ENCODE results near the gene ARL11.
"Not testable (repeated sequence)": the region's sequence is repeated elsewhere in the genome, so short reads cannot be mapped to it uniquely, and the experiment has no call there.

ARL11 gene

DNA sequence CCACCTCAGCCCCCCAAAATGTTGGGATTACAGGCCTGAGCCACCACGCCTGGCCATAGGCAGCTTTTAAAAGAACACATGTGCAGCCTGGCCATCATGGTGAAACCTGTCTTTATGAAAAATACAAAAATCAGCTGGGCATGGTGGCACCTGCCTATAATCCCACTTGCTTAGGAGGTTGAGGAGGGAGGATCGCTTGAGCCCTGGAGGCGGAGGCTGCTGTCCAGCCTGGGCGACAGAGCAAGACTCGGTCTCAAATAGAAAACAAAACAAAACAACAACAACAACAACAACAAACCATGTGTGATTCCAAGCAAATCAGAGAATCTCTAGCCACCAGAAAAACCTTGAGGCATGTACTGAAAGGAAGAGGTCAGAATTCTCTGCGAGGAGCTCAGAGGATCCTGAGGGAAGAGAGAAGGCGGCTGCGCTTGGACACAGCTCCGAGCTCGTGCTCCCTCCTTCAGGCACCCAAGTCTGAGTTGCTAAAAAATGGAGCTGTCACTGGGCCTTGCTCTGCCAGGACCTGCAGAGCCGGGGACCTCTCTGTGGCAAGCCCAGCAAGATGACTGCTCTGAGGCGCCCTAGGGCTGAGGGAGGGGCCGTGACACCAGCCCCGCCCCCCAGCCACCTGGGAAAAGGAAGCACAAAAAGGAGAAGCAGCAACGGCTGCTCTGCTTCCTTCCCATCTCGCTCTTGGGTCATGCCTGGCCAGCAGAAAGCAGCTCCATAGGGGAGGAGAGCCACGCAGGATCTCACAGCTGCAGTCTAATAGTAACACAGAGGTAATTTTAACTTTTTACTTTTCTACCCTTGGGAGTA, at the start of gene ARL11:
Gene ARL11, plus strand, starts transcription at position 677 of the 822 bp plus-strand sequence. CDS start 1,941 bp downstream, outside the sequence.
- no peak for DNase-seq (ENCODE audit: low read depth)

DNA sequence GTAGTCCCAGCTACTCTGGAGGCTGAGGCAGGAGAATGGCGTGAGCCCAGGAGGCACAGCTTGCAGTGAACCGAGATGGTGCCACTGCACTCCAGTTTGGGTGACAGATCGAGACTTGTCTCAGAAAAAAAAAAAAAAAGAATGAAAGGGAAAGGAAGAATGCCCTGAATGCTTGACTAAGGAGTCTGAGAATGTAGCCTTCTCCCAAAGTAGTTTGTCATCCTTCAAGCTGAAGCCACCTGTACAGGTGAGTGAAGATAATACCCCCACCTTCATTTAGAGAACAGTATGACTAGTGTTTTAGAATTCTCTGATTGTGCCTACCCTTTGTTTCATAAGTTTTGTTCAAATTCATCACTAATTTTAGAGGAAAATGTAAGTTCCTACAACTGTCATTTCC, 48.8 kb upstream of the ARL11 start:
- DNase-seq (ENCODE audit: low read depth) = no peak

DNA sequence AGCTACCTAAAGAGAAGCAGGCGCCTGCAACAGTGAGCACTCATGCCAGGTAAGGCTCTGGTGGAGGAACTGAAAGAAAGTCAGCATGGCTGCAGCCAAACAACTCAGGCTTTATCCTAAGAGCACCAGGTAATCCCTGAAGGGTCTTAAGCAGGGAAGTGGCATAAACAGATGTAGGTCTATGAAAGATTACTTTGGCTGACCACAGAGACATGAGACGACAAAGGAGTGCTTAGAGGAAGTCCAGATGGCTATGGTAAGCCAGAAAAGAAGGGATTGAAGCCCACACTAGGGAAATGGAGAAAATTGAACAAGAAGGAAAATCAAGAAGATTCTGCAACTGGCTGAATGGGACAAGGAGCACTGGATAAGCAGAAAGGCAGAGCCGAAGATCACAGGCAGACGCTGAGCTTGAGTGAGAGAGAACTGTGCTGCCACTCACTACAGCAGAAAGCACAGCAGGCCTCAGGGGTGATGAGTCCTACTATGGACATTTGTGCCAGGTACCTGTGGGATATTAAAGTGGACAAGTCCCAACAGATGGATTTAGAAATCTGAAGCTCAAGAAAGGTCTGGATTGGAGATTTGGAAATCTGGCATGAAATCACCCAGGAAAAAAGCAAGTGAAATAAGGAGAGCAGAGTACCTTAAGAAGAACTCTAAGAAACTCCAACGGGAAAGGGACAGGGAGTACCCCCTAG, 47.2 kb upstream of the ARL11 start:
- DNase-seq (ENCODE audit: low read depth) = no peak

DNA sequence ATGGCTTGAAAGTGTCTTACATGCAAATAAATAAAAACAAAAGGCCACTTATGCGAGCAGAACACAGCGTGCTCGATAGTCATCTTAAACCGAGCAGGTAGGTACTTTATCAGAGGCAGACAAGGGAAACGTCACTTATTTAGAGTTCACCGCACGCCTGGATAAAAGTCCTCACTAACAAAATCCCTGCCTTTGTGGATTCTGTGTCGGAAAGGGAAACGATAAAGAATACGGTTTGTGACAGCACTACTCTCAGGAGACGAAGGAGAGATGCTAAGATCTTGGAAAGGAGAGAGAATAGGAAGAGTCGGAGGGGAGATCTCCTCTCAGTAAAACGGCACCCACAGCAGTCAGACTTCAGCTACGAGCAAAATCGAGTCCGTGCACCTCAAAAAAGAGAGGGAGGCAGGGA, 43.5 kb upstream of the ARL11 start:
- no peak for DNase-seq (ENCODE audit: low read depth)

DNA sequence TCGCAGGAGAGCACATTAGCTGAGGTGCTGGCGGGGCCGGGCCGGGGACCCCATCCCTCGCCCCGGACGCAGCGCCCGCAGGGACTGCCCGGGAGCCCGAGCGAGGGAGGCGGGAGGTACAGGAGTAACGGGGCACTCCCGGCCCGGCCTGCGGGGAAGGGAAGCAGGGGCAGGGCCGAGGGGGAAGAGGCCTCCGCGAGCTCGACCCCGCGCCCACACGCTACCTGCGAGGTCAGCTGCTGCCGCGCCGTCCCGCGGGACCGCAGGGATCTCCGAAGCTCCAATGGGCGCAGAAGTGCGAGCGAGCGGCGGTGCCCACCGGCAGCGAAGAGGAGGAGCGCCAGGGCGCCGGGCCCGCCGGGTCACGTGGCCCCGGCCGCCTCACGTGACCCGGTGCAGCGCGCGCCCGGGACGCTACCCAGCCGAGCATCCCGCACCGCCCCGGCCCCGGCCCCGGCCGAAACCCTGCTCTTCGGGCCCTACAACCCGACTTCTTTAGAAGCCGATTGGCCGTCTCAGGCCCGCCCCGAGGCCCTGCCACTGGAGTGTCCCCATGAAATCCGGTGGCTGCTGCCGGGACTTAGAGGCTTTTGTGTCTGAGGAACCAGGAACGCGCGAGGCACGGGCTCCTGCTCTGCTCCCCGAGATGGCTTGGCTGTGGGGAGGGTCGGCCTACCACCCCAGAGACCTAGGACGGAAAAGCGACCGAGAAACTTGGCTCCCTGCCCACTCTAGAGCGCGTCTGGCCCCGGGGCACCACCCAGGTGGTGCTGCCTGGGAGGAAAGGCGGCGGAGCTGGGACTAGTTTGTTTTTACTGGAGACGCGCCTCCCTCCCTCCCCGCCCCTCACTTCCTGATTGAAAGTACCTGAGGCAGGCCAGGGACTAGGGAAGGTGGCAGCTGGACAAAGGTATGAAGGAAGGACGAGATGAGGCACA, 42.8 kb upstream of the ARL11 start, which contains the start of gene RCBTB1:
Gene RCBTB1, minus strand, starts transcription at position 339 of the 938 bp plus-strand sequence. CDS start 18,279 bp downstream, outside the sequence.
- peak; percentile 28 for DNase-seq (ENCODE audit: low read depth)

DNA sequence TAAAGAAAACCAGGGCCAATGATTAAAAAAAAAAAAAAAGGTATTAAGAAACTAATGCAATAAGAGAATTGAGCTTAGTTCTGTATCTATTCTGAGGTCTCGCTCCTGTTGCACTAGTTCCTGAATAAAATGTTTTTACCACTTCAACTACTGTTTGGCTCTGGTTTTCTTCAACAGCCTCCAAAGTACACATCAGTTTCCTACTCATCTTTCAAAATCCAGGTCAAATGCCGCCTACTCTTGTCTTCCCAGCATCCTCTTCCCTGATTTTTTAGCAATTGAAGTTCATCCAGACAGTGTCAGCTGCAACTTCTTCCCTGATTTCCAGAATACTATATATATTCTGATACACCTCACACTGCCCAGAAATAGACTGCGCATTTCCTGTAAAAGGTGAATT, 41.6 kb upstream of the ARL11 start:
- DNase-seq (ENCODE audit: low read depth) = no peak

DNA sequence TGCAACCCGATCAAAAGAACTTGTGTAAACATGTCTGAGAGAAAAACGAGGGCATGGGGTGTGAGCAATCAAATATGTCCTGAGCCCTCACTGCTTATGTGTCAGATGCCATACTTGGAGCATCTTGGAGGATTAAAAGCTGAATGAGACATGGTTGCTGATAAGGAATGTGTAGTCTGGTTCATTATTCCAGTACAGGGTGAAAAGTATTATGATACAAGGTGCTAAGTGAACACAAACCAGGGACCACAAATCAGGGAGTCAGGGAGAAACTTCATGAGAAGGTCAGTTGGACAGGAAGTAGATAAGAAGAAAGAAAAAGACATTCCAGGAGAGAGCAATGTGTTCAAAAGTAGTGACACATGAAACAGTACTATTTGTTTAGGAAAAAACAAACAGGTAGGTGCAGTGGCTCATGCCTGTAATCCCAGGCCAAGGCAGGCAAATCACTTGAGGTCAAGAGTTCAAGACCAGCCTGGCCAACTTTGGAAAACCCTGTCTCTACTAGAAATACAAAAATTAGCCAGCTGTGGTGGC, 40.9 kb upstream of the ARL11 start:
- DNase-seq (ENCODE audit: low read depth) = no peak

DNA sequence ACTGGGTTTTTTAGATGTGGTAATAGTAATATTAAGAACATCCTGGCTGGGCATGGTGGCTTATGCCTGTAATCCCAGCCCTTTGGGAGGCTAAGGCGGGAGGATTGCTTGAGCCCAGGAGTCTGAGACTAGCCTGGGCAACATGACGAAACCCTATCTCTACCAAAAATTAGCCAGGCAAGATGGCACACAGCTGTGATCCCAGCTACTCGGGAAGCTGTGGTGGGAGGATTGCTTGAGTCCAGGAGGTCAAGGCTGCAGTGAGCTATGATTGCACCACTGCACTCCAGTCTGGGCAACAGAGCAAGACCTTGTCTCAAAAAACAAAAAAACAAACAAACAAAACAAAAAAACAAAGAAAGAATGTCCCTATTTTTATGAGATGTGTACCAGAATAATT, 37.6 kb upstream of the ARL11 start:
- DNase-seq (ENCODE audit: low read depth) = not testable (repeated sequence)

DNA sequence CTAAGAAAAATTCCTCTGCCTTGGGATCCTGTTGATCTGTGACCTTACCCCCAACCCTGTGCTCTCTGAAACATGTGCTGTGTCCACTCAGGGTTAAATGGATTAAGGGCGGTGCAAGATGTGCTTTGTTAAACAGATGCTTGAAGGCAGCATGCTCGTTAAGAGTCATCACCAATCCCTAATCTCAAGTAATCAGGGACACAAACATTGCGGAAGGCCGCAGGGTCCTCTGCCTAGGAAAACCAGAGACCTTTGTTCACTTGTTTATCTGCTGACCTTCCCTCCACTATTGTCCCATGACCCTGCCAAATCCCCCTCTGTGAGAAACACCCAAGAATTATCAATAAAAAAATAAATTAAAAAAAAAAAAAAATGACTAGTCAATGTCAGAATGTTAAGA, 34.4 kb upstream of the ARL11 start:
- DNase-seq (ENCODE audit: low read depth) = not testable (repeated sequence)

DNA sequence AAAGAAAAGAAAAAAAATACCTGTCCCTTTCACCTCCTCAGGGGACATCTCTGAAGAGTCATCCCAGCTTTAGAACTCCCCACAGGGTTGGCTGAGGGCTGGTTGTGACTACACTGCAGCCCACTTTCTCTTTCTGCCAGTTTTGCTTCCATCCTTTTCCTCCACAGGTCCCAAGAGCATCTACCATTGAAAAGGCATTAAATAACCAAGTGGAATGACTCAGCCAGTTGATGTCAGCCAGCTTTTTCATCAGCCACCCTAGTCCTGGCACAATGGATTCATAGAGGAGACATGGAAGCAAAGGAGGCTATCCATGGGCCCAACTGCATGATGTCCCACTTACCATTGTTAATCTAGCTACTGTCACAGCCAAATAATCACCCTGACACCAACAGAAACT, 33.7 kb upstream of the ARL11 start:
- DNase-seq (ENCODE audit: low read depth) = peak; percentile 51

DNA sequence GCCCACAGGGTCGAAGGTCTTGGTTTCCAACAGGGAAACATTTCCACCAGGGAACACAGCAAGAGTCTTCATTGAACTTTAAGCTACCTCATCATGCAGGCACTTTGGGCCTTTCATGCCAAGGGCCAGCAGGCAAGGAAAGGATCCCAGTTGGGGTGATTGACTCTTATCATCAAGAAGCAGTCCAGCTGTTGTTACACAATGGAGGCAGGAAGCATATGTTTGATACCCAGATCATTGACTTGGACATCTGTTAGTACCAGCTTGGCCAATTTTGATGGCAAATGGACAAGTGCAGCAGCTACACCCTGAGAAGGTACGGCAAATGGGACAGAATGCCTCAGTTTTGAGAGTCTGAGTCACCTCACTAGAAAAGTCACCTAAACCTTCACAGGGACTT, 32.1 kb upstream of the ARL11 start:
- DNase-seq (ENCODE audit: low read depth) = no peak

DNA sequence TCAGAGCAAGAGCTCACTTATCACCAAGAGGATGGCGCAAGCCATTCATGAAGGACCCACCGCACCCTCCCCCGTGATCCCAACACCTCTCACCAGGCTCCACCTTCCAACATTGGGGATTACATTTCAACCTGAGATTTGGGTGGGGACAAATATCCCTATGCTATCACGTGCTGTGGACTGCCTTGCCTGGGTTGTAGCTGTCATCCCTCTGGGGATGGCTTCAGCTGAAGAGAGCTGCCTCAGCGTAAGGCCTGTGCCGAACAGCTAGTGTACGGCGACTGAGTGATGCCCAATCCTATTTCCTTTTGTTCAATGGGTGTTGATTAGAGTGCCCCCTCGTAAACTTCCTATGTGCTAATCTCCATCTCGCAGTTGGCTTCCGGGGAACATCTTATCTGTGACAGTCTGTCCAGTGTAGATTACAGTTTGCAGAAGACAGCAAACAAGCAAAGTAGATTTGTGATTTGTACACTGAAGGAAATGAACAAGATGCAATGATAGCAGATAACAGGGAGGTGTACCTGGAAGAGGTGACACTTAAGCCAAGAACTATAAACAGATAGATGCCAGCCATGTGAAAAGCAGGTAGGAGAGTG, 31.2 kb upstream of the ARL11 start:
- DNase-seq (ENCODE audit: low read depth) = no peak

DNA sequence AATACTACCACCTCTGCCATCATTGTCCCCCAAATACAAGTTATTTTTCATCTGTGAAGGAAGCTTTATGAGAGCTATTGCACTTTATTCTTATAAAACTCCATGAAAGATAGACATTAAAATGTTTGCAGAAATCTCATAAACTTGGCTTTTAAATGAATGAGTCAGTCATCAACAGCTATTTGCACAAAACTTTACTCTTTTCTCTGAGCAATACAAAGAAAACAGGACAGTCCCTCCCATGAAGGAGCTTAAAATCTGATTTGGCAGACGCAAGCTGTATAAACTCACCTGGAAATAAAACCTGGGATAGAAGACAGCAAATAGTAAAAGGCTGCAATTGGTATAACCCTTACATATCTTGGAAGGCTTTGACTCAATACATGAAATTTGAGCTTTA, 26.3 kb upstream of the ARL11 start:
- DNase-seq (ENCODE audit: low read depth) = no peak

DNA sequence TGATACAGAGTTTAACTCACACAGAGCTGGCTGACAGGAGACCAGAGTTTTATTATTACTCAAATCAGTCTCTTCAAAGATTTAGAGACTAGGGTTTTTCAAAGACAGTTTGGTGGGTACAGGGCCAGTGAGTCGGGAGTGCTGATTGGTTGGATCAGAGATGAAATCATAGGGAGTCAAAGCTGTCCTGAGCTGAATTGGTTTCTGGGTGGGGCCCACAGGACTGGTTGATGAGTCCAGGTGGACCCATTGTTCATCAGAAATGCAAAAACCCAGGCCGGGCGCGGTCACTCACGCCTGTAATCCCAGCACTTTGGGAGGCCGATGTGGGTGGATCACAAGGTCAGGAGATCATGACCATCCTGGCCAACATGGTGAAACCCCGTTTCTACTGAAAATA, 25.7 kb upstream of the ARL11 start:
- DNase-seq (ENCODE audit: low read depth) = not testable (repeated sequence)

DNA sequence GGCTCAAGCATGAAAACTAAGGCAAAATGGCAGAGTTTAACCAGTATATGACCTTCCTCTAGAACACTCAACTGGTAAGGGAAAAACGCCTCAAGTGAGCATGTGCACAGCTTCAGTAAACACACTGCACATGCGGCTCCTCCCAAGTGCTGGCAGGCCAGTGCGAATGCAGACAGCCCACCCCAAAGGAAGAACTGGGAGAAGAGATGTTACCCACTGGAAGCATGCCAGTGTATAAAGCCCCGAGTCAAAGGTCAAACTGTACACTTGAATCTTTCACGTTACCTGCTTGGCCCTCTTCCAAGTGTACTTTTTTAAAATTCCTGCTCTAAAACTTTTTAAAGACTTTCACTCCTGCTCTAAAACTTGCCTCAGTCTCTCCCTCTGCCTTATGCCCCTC, 23.7 kb upstream of the ARL11 start:
- DNase-seq (ENCODE audit: low read depth) = no peak

DNA sequence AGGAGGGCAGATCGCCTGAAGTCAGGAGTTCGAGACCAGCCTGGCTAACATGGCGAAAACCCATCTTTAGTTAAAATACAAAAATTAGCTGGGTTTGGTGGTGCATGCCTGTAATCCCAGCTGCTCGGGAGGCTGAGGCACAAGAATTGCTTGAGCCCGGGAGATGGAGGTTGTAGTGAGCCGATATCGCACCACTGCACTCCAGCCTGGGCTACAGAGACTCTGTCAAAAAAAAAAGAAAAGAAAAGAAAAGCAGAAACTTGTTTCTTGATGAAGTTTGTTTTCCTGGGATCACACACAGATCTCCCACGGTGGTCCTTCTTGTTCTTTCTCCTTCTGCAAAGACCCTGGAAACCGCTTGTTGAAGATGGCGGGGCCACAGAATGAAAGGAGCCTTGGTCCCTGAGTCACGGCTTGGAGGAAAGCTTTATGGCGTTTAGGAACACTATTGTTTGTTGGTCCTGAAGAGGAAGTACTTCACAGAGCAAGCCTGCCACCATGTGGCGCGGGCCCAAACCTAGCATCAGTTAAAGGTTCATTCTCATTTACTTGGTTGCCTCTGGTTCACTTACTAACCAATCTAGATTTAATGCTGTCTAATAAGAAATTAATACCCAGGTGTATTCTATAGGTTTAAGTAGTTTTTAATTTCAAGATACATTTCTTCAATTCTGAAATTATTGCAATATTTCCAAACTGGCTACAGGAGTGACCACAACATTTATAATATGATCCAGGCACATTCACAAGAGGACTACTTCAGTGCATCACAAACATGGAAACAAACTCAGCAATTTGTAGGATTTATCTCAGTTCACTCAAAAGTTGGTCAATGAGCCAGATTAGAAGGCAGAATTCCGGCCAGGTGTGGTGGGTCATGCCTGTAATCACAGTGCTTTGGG, 21.3 kb upstream of the ARL11 start:
- DNase-seq (ENCODE audit: low read depth) = peak; percentile 82

DNA sequence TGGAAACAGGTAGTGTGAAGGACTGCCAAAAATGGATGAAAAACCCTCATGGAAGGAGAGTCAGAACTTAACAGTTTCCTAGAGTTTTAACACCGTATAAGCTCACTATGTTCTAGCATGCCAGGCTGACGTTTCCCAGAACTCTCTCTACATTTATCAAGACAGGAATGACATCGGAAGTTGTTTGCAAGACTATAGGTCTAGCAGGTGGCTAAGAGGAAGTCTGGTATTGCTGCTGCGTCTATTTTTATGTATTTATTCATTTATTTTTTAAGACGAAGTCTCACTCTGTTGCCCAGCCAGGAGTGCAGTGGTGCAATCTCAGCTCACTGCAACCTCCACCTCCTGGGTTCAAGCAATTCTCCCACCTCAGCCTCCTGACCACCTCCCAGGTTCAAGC, 20.5 kb upstream of the ARL11 start:
- no peak for DNase-seq (ENCODE audit: low read depth)

DNA sequence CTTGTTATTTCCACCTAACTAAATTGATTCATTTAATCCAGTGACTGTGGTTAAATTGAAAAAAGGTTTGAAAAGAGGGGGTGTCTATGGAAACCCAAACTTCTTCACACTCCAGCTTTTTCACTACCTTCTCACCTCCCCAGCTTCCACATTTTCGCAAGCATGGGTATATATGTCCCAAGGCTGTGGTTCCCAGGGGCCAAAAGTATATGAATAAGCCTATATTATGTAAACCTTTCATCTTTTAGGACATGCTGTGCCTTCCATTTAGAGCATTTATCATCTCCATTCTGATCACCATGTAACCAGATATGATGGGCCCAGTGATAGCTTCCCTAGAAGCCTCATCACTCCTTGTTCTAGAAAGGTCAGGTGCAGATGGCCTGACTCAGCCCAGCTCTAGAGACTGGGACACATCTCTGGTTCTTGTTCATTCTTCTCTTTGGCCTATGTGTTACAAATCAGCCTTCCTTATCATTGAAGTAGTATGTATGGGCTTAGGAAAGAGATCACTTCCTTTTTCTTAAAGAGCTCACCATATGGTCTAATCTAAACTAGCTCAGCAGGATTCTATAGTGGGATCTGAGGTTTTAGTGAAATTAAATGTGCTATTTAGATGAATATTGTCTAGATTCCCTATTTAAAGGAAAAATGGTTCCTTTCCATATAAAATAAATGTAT, 19.5 kb upstream of the ARL11 start:
- DNase-seq (ENCODE audit: low read depth) = no peak

DNA sequence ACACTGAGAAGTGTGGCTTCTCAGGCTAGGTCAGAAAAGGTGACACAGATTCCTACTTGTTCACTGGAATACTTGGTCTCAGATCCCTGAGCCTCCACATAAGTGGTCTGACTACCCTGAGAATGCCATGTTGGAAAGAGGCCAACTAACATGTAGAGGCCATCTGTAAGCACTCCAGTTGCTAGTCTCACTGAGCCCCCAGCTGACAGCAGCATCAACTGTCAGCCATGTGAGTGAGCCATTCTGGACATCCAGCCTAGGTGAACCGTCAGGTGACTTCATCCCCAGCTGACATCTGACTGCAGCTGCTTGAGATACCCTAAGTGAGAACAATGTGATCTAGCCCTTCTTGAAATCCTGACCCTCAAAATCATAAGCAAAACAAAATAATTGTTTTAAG, 18.1 kb upstream of the ARL11 start:
- DNase-seq (ENCODE audit: low read depth) = no peak

DNA sequence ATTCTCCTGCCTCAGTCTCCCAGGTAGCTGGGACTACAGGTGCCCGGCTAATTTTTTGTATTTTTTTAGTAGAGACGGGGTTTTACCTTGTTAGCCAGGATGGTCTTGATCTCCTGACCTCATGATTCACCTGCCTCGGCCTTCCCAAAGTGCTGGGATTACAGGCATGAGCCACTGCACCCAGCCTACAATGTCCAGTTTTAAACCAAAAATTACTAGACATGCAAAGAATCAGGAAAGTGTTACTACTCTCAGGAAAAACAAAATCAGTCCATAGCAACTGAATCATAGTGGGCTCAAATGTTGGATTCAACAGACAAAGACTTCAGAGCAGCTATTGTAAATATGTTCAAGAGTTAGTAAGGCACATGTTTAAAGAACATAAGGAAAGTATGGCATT, 16.3 kb upstream of the ARL11 start:
- not testable (repeated sequence) for DNase-seq (ENCODE audit: low read depth)

All from stromal cell of bone marrow (primary cell).